GM12892 (cell line): ENCODE measurements around the gene MED12L.

Experiments
- POLR2A ChIP-seq: IDR thresholded peaks from 2 replicates; pipeline ENCODE4 v1.6.1; 2011; ENCODE audit warnings: low read depth, low read length, control low read depth
- POLR2AphosphoS5 ChIP-seq: IDR thresholded peaks from 2 replicates; pipeline ENCODE4 v1.6.1; 2011; ENCODE audit warnings: low read depth, low read length, control low read depth
- TAF1 ChIP-seq: IDR thresholded peaks from 2 replicates; pipeline ENCODE4 v1.6.1; 2011; ENCODE audit warnings: low read depth, mild to moderate bottlenecking, control low read depth, low read length, borderline replicate concordance

DNA sequence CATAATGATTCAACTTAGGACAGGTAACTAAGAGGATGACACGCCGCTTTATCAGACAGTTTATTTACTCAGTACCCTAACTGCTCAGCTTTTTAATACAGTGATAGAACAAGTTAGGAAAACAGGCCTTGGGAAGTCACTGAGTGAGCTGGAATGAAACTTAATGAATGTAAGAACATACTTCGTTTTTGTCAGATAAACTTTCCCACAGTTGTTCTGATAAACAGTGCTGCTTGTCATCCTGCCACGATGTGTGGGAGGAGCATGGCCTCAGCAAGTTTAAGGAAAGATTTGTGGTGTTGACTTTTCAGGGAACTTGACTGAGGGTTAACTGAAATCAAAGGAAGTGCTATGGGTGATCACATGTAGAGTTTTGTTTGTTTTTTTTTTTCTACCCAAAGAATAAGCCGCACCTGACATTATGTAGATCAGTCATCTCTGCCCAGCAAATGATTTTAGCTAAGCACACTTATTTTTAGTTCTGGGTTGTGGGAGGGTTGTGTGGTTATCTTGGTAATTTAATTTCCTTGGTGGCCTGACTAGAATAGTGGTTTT is 198.5 kb downstream of the MED12L start:
- TF ChIP-seq POLR2AphosphoS5 (no peak), POLR2A (no peak), TAF1 (no peak)
